VCaP (cell line): ENCODE results near the gene HAGHL.

Experiments used
- H3K27ac ChIP-seq: fragments of 450-650 bp; 2 replicates; pipeline ENCODE4 v1.5.1; 2017
- TF ChIP-seq, protein P1 (sequence below): fragments of 450-650 bp; conservative IDR thresholded peaks from 2 replicates; pipeline ENCODE4 v1.5.1; 2017; ENCODE audit warnings: mild to moderate bottlenecking, moderate library complexity

The HAGHL gene

DNA sequence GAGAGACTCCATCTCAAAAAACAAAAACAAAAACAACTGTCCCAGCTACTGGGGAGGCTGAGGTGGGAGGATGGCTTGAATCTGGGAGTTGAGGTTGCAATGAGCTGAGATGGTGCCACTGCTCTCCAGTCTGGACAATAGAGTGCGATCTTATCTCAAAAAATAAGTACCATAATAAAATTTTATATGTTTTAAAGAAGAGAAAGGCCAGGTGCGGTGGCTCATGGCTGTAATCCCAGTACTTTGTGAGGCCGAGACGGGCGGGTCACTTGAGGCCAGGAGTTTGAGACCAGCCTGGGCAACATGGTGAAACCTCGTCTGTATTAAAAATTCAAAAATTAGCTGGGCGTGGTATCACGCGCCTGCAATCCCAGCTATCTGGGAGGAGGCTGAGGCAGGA, 49.9 kb downstream of the HAGHL start:
- TF ChIP-seq, protein P1, sequence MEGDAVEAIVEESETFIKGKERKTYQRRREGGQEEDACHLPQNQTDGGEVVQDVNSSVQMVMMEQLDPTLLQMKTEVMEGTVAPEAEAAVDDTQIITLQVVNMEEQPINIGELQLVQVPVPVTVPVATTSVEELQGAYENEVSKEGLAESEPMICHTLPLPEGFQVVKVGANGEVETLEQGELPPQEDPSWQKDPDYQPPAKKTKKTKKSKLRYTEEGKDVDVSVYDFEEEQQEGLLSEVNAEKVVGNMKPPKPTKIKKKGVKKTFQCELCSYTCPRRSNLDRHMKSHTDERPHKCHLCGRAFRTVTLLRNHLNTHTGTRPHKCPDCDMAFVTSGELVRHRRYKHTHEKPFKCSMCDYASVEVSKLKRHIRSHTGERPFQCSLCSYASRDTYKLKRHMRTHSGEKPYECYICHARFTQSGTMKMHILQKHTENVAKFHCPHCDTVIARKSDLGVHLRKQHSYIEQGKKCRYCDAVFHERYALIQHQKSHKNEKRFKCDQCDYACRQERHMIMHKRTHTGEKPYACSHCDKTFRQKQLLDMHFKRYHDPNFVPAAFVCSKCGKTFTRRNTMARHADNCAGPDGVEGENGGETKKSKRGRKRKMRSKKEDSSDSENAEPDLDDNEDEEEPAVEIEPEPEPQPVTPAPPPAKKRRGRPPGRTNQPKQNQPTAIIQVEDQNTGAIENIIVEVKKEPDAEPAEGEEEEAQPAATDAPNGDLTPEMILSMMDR: no peak
- no peak overlapping the region for H3K27ac ChIP-seq

DNA sequence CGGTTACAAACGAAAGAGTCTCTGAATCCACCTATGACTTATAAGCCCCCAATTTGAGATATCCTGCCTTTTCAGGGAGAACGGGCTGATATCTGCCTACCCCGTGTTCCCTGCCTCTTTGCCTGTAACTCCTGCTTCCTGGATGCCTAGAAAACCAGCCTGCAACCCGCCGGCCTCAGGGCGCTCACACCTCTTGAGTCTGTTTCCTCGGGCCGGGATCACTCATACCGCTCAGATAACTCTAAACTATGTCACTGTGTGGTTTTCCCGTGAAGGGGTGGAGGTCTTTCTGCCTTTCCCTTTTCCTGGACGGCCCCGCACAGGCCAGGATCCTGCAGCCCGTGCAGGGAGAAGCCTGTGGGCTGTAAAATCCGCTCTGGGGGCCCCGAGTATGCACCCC, 50.9 kb downstream of the HAGHL start:
- TF ChIP-seq, protein P1: no peak
- H3K27ac ChIP-seq: no peak overlapping the region

DNA sequence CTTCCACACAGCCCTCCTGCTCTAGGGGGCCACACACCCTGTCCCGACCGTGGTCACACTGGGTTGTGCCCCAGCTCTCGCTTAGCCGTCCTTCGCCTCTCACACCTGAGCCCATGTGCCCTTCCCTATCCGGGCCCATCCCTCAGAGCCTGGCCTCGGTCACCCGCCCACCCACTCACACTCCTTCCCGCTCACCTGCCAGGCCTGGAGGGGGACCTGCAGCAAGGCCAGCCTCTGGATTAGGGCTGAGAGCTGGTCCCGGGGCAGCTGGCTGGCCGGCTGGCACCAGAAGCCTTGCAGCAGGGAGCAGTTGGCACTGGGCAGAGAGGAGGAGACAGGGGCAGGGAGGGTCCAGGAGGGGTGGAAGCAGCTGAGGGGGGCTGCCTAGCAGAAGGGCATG, 51.5 kb downstream of the HAGHL start:
- H3K27ac ChIP-seq: no peak overlapping the region
- TF ChIP-seq, protein P1: no peak

DNA sequence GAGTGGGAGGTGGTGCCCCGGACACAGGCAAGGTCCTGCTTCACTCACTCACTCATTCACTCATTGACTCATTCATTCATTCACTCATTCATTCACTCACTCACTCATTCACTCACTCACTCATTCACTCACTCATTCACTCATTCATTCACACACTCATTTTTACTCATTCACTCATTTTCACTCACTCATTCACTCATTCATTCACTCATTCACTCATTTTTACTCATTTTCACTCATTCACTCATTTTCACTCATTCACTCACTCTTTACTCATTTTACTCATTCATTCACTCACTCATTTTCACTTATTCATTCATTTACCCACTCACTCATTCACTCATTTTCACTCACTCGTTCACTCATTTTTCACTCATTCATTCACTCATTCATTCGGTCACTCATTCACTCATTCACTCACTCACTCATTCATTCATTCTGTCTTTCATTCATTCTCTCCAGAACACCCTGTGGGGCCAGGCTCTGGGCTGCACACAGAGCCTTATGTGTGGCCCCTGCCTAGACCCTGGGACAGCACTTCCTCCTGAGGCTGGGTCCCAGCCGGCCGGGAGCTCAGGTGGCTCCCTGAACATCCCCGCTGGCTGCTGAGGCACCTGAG, 52.1 kb downstream of the HAGHL start:
- no peak overlapping the region for H3K27ac ChIP-seq
- TF ChIP-seq, protein P1: no peak
